CD14-positive monocyte (primary cell): ENCODE results near the gene BRSK2. TPM values are rescaled to one million over a fixed set of nuclear protein-coding genes. Genes with fewer than 3 reads are reported as not detected.

Experiments
- DNase-seq, 3 donors: peaks; one replicate each; pipeline ENCODE4 v3.0.0-alpha.2; 2011 to 2022
- H2AFZ ChIP-seq: 2 replicates; pipeline ENCODE4 v1.6.0; 2012; ENCODE audit warnings: mild to moderate bottlenecking, low read depth, low read length, inconsistent platforms; ENCODE audit not compliant: insufficient read depth, poor library complexity, severe bottlenecking
- H3K27ac ChIP-seq, 2 donors: 1 replicate in 1 of 2; 2 replicates in 1 of 2; pipeline ENCODE4 v1.5.1; 2012 to 2013; ENCODE audit warnings: low read length in 2 of 2, control low read depth in 1 of 2, inconsistent platforms in 1 of 2, low read depth in 1 of 2, mild to moderate bottlenecking in 1 of 2
- H3K27me3 ChIP-seq, 2 donors: one replicate each; pipeline versions ENCODE4 v1.6.0 to v1.6.1; 2011 to 2013; ENCODE audit warnings: low read length in 2 of 2; ENCODE audit not compliant: control insufficient read depth in 2 of 2, insufficient read depth in 2 of 2
- H3K36me3 ChIP-seq, 2 donors: replicated peaks in 1 of 2; 1 replicate in 1 of 2; 2 replicates in 1 of 2; pipeline versions ENCODE4 v1.5.1 to v1.6.1; 2012 to 2013; ENCODE audit warnings: low read length in 2 of 2, control low read depth in 1 of 2, inconsistent platforms in 1 of 2, mild to moderate bottlenecking in 1 of 2; ENCODE audit not compliant: insufficient read depth in 2 of 2, control insufficient read depth in 1 of 2
- H3K4me1 ChIP-seq, 2 donors: 1 replicate in 1 of 2; 2 replicates in 1 of 2; pipeline versions ENCODE4 v1.5.1 to v1.6.1; 2012 to 2013; ENCODE audit warnings: low read length in 2 of 2, control low read depth in 1 of 2, inconsistent platforms in 1 of 2, mild to moderate bottlenecking in 1 of 2, moderate library complexity in 1 of 2; ENCODE audit not compliant: insufficient read depth in 2 of 2, control insufficient read depth in 1 of 2
- H3K4me2 ChIP-seq: replicated peaks from 2 replicates; pipeline ENCODE3; 2012; ENCODE audit warnings: low read length, moderate library complexity, mild to moderate bottlenecking; ENCODE audit not compliant: poor library complexity, severe bottlenecking; ENCODE audit errors: extremely low read depth
- H3K4me3 ChIP-seq, 3 experiments: fragments of 200-600 bp in 1 of 3; sonication (generic) in 1 of 3; replicated peaks in 1 of 3; 1 replicate in 2 of 3; 2 replicates in 1 of 3; pipeline ENCODE4 v1.5.1; 2011 to 2013; ENCODE audit warnings: low read length in 3 of 3, mild to moderate bottlenecking in 3 of 3, control low read depth in 2 of 3, low read depth in 2 of 3, inconsistent platforms in 1 of 3, moderate library complexity in 1 of 3
- H3K79me2 ChIP-seq: 2 replicates; pipeline ENCODE4 v1.6.0; 2012; ENCODE audit warnings: mild to moderate bottlenecking, control low read depth, inconsistent platforms, low read length, moderate library complexity; ENCODE audit not compliant: insufficient read depth
- H3K9ac ChIP-seq: 2 replicates; pipeline ENCODE4 v1.6.0; 2017; ENCODE audit warnings: low read length, mild to moderate bottlenecking; ENCODE audit not compliant: insufficient read depth, poor library complexity, severe bottlenecking
- H3K9me3 ChIP-seq, 2 donors: replicated peaks in 1 of 2; 1 replicate in 1 of 2; 2 replicates in 1 of 2; pipeline versions ENCODE4 v1.5.1 to v1.6.1; 2012 to 2013; ENCODE audit warnings: low read length in 2 of 2, control low read depth in 1 of 2; ENCODE audit not compliant: control insufficient read depth in 1 of 2, insufficient read depth in 1 of 2
- H4K20me1 ChIP-seq: 2 replicates; pipeline ENCODE4 v1.6.0; 2012; ENCODE audit warnings: mild to moderate bottlenecking, low read length, control low read depth, moderate library complexity; ENCODE audit not compliant: insufficient read depth
- H3K27ac Mint-ChIP-seq, 7 donors: one replicate each; pipeline ENCODE4 v1.8.0; 2020; ENCODE audit warnings: mild to moderate bottlenecking in 7 of 7, mixed read lengths in 7 of 7, moderate library complexity in 6 of 7, inconsistent platforms in 2 of 7
- H3K27me3 Mint-ChIP-seq, 3 donors: one replicate each; pipeline ENCODE4 v1.8.0; 2021 to 2022; ENCODE audit warnings: low read depth in 3 of 3, mild to moderate bottlenecking in 3 of 3, mixed read lengths in 3 of 3, moderate library complexity in 3 of 3, inconsistent platforms in 1 of 3
- H3K36me3 Mint-ChIP-seq, 2 donors: one replicate each; pipeline ENCODE4 v1.8.0; 2020; ENCODE audit warnings: mixed read lengths in 2 of 2, inconsistent platforms in 1 of 2, mild to moderate bottlenecking in 1 of 2
- H3K4me1 Mint-ChIP-seq: one replicate; pipeline ENCODE4 v1.8.0; 2020; ENCODE audit warnings: mild to moderate bottlenecking, mixed read lengths
- H3K4me3 Mint-ChIP-seq, 2 donors: one replicate each; pipeline ENCODE4 v1.8.0; 2020; ENCODE audit warnings: mild to moderate bottlenecking in 2 of 2, mixed read lengths in 2 of 2, moderate library complexity in 1 of 2
- H3K9me3 Mint-ChIP-seq, 7 donors: one replicate each; pipeline ENCODE4 v1.8.0; 2020 to 2022; ENCODE audit warnings: mixed read lengths in 7 of 7, mild to moderate bottlenecking in 6 of 7, moderate library complexity in 6 of 7, inconsistent platforms in 2 of 7
- WGBS: methylation state at CpG from one replicate; pipeline ENCODE4 v1.1.5; 2013; ENCODE audit warnings: missing lambda C conversion rate; ENCODE audit not compliant: insufficient coverage; 5-methylcytosine and 5-hydroxymethylcytosine counted together
- intact Hi-C, 2 donors: fragments of 100-400 bp; cut with micrococcal nuclease; formaldehyde crosslinking; loops; one replicate each; pipeline versions ENCODE4 v1.15.0 to v1.15.1; 2023
- polyA plus RNA-seq, 3 donors: library from polyadenylated mRNA; depleted of rRNA in 1 of 3; unstranded in 2 of 3; stranded (reverse) in 1 of 3; fragments of 300-500 nt in 2 of 3; fragments of >200 nt in 1 of 3; fragmentation: Illumina TruSeq in 2 of 3; gene quantifications; 1 replicate in 2 of 3; 2 replicates in 1 of 3; pipeline ENCODE4 v1.2.3, GENCODE V29; 2012 to 2021
- TF ChIP-seq, protein P1 (sequence below): fragments of 200-600 bp; IDR thresholded peaks from one replicate; pipeline ENCODE4 v1.8.0; 2022; ENCODE audit warnings: antibody characterized with exemption, mild to moderate bottlenecking

Gene BRSK2
- polyA plus RNA-seq, 3 donors, result 0.13 TPM; not detected in 2

DNA sequence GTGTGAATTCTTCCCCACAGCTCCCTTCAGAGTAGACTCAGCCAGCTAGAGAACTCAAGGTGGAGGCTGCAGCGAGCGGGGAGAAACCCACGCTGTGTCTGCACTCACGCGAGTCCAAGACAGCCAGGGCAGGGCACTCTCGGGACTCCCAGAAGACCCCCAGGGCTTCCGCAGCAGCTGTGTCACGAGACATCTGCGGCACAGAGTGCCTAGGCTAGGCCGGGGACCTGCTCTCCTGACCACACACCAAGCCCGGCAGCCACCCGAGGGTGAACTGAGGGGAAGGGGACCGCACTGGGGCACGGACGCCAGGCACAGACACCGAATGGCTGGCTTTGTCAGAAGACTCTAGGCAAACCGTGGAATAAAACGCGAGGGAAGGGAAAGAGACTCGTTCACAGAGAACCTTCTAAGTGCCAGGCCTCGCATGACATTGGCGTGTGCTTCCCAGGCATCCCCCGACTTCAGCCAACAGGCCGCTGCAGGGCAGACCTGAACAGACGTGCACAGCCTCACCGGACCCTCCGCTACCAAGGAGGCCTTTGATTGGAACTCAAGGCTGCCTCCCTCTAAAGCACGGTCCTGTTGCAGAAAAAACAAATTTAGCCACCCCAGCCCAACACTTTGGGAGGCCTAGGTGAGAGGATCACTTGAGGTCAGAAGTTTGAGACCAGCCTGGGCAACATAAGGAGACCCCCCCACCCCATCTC lies 115.0 kb downstream of the BRSK2 start:
- Histone ChIP-seq H3K27ac (no peak overlapping the region), H2AFZ (no peak overlapping the region), H3K4me1 (no peaks in the 10 kb centered on the region), H3K9ac (no peak overlapping the region), H3K9me3 (no peaks in the 10 kb centered on the region), H3K79me2 (peaks cover 78% of the 10 kb centered on the region), H3K4me3 (no peak overlapping the region), H3K27me3 (no peaks in the 10 kb centered on the region), H4K20me1 (peaks cover 100% of the 10 kb centered on the region), H3K36me3 (peaks cover 6 to 17% of the 10 kb centered on the region in 2 donors), H3K4me2 (no peak overlapping the region)
- Mint-ChIP-seq H3K4me1 (peaks cover 10% of the 10 kb centered on the region), H3K9me3 (peaks cover 0 to 9% (median 1%) of the 10 kb centered on the region in 7 donors), H3K27me3 (peaks cover 0 to 7% (median 2%) of the 10 kb centered on the region in 3 donors), H3K27ac (no peak overlapping the region), H3K4me3 (no peak overlapping the region), H3K36me3 (peaks cover 10 to 24% of the 10 kb centered on the region in 2 donors)
- intact Hi-C loops, result no loop called here
- DNase-seq, result no peak
- TF ChIP-seq, protein P1, sequence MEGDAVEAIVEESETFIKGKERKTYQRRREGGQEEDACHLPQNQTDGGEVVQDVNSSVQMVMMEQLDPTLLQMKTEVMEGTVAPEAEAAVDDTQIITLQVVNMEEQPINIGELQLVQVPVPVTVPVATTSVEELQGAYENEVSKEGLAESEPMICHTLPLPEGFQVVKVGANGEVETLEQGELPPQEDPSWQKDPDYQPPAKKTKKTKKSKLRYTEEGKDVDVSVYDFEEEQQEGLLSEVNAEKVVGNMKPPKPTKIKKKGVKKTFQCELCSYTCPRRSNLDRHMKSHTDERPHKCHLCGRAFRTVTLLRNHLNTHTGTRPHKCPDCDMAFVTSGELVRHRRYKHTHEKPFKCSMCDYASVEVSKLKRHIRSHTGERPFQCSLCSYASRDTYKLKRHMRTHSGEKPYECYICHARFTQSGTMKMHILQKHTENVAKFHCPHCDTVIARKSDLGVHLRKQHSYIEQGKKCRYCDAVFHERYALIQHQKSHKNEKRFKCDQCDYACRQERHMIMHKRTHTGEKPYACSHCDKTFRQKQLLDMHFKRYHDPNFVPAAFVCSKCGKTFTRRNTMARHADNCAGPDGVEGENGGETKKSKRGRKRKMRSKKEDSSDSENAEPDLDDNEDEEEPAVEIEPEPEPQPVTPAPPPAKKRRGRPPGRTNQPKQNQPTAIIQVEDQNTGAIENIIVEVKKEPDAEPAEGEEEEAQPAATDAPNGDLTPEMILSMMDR, result no peak
- 98% methylated on average over 21 of the region's 28 CpGs for WGBS

DNA sequence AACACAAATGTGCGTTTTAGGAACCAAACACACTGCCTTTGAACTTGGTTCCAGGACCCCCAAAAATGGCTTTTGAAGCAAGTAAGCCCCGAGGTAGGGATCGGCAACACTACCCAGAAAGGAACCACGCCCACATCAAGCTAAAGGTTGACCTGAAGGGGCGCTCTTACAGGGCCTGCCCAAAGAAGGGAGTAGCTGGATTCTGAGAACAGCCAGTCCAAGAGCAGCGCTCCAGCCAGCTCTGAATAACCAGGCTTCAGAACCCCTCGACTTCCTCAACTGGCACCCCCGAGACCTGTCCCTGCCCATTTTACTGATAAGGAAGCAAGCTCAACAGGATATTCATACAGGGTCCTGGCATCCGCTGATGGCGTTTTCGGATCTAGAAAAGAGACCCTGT lies 115.7 kb downstream of the BRSK2 start:
- Histone ChIP-seq H3K4me3 (no peak overlapping the region), H3K4me1 (no peaks in the 10 kb centered on the region), H4K20me1 (peaks cover 98% of the 10 kb centered on the region), H3K27me3 (no peaks in the 10 kb centered on the region), H3K79me2 (peaks cover 74% of the 10 kb centered on the region), H3K4me2 (no peak overlapping the region), H3K9me3 (no peaks in the 10 kb centered on the region), H2AFZ (no peak overlapping the region), H3K27ac (no peak overlapping the region), H3K9ac (no peak overlapping the region), H3K36me3 (peaks cover 3 to 9% of the 10 kb centered on the region in 2 donors)
- Mint-ChIP-seq H3K4me1 (peaks cover 10% of the 10 kb centered on the region), H3K27ac (no peak overlapping the region), H3K27me3 (peaks cover 0 to 7% (median 2%) of the 10 kb centered on the region in 3 donors), H3K4me3 (no peak overlapping the region), H3K36me3 (peaks cover 3 to 17% of the 10 kb centered on the region in 2 donors), H3K9me3 (peaks cover 0 to 5% (median 0%) of the 10 kb centered on the region in 7 donors)
- 91% methylated on average over 11 of the region's 11 CpGs for WGBS
- intact Hi-C loops, result no loop called here
- DNase-seq, result no peak
- TF ChIP-seq, protein P1, result no peak
